Eye (tissue), 1 donor: ENCODE results near the gene VIPR2.
"Not testable (repeated sequence)": the region's sequence is repeated elsewhere in the genome, so short reads cannot be mapped to it uniquely, and the experiment has no call there.

Experiments used
- DNase-seq: peaks from one replicate; pipeline ENCODE4 v3.0.0-alpha.2; 2015

VIPR2 gene

DNA sequence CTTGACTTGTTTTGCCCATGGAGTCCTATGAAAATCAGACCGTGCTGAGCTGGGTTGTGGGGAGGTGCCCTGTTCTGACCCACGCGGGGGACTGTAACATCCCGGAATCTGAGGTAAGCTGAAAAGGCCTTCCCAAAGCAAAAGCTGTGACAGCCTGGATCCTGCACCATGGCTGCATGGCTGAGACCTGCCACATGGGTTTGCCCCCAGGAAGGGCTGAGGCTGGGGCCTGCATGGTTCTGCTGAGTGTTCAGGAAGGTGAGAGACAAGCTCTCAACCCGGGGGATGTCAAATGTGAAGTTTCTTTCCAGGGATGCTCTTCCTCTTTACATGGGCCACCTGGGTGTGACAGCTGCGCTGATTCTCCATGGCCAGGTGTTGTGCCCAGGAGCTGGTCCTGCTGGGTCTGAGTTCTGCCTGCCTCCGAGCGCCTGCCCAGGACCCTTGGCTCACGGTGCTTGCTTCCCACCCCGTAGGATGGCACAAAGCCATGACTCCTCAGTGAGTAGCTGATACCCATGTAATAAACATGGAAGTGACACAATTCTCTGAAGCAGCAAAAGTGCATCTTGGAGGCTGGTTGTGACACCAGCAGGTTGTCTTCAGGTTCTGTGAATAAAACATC is 58.3 kb downstream of the VIPR2 start:
- DNase-seq: no peak

DNA sequence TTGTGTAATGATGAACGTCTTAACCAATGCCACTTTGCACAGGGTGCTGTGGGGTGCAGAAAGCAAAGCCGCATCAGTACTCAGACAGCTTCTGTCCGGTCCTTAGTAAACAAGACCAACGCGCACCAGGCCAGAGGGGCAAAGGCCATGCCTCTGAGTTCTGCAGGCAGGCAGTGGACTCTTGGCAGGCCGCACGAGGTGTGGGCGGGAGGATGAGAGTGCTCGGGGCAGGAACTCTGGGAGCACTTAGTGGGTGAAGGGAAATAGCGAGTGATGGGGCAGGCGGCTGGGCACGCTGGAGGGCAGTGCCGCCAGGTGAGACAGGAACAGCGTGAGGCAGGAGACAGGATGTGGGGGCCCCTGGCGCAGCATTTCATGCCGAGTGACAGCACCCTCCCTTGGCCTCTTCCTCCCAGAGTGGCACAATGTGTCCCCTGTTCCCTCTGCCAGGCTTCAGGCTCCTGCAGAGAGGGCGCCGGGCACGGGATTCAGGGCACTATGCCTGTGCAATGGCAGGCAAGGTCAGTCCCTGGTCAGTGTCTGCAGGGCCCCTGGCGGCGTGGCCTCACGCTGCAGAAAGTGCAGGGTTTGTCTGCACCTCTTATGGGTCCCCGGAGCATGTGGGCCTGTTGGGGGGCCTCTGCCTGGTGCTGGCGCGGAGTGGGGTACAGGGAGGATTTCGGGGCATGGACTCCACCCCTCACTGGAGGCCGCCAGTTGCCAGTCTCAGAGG is 60.4 kb downstream of the VIPR2 start:
- DNase-seq: no peak

DNA sequence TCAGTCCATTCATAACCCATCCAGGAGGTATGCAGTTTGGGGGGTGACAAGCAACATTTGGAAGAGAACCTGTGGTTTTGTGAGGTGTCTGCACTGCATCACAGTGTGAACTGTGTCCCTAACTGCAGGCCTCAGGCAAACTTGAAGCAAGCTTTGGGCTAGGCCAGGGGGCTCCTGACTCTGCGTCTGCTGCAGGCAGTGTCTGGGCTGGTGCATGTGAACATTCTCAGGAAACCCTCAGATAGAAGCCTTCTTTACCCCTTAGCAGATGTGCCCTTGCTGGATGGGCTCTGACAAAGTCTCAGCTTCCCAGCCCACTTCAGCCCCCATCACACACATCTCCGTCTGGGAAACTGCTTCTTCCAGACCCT is 61.0 kb downstream of the VIPR2 start:
- DNase-seq: no peak

DNA sequence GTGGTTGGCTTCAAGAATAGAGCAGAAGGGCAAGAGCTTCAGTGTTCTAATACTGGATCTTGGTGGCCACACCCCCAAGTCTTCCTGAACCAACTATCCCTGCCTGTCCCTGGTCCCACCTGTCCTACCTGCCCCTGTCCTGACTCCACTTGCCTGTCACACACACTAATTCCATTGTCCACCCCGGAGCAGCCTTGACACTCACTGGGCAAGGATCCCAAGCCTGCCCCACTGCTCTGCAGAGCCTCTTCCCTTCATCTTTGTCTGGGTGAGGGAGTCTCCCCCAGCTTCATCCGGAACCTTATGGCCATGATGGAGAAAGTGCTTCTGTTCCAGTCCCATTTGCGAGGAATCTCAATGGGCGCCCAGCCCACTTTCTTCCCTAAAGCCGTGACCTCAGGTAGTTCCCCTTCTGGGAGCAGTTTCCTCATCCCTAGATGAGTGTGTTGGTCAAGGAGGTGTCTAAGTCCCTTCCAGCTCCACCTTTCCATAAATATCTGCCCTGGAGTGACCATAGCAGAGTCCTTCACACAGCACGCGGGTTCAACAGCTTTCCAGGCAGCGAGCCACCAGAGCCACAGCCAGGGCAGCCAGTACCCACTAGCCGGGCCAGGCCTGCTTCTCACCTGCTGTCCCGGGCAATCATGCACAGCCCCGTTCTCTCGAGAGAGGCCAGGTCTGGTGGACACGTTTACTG is 61.5 kb downstream of the VIPR2 start:
- no peak for DNase-seq

DNA sequence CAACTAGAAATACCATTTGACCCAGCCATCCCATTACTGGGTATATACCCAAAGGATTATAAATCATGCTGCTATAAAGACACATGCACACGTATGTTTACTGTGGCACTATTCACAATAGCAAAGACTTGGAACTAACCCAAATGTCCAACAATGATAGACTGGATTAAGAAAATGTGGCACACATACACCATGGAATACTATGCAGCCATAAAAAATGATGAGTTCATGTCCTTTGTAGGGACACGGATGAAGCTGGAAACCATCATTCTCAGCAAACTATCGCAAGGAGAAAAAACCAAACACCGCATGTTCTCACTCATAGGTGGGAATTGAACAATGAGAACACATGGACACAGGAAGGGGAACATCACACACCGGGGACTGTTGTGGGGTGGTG is 62.6 kb downstream of the VIPR2 start:
- DNase-seq: not testable (repeated sequence)

DNA sequence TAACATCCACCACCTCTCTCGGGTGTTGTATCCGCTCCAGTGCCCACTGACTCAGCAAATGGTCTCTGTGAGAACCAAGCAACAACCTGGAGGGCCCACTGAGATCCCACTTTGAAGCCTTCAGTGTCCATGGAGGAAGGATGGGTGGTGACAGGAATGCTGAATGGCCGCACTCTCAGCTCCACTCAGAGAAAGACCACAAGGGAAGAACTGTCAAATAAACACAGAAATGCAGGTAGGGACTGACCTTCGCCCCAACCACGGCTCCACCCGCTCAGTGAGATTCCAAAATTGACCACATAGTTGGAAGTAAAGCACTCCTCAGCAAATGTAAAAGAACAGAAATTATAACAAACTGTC is 65.8 kb downstream of the VIPR2 start:
- no peak for DNase-seq

DNA sequence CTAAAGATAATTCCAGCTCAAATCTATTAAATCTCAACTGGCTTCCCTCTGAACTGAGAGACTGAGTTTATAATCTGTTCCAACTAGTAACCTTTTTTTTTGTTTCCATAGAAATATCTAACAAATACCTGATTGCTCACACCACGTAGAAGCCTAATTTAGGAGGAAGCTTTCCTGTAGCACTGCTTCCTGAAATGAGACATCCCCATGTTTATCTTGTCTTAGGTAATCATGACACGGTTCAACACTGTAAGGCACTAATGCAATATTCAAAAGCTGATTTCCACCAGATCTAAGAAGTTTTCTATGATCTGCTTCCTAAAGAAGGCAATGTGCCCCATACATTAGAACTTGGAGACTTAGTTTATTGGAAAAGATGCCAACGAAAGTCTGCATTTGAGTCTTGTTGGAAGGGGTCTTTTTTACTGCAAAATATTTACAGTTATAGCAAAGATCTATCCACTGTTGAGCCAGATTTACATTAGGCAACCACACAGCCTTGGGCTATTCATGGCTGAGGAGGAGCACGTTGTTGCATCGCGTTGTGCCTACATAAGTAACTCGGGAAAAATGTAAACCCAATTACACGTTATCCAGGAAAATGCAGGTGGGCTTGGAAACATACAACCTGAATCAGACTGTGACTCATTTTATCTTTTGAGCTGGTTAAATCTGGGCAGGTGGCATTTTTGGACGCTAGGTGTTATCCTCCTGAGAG is 66.3 kb downstream of the VIPR2 start:
- DNase-seq: no peak

DNA sequence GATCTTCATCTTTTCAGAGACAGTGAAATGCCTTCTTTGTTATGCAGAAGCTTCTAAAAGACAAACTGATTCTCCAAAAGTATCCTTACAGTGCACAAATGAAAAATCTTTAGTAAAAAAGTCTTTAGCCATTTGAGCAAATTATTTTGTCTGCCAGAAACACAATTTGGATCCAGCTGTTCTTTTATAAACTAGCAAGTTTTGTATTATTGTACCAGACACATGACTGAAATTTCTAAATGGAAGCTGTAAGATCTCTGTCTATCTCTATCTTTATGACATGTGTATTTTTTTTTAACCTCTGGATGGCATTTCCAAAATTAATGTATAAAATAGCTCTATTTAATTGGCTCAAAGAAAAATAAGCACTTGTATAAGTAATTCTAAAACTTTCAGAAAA is 68.3 kb downstream of the VIPR2 start:
- DNase-seq: no peak

DNA sequence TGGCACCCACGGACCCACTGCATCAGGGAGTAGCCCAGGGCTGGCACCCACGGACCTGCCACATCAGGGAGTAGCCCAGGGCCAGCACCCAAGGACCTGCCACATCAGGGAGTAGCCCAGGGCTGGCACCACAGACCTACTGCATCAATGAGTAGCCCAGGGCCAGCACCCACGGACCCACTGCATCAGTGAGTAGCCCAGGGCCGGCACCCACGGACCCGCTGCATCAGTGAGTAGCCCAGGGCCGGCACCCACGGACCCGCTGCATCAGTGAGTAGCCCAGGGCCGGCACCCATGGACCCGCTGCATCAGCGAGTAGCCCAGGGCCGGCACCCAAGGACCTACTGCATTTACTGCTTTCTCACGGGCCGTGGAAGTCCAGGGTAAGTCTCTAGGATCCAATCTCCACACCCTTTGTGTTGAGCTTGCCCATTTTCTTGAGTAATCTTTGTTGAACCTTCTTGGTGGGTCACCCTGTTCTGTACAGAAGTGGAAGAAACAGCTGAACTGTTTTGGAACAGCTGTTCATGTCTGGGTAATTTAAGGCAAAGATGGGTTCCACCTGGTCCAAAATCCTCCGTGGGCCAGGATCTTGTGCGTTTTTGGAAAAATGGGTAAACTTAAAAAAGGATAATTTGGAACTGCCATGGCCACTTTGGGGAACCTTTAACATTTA is 69.0 kb downstream of the VIPR2 start:
- DNase-seq: no peak

DNA sequence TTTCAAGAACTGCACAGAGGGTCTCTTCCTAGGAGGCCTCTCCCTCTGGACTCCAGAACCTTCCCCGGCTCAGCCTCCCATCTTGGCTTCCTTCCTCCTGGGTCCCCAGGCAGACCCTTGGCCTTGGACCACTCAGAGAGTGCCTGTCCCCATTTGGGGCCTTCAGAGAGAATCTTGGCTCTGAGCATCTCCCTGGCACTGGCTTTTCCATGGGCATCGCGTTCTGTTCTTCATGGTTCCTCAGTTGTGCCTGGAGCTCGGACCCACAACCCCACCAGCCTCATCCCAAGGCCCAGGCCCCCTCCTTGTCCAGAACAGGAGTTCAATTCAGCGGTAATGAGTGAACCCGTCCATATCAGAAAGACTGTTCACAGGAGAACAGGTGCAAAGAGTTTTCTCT is 73.4 kb downstream of the VIPR2 start:
- no peak for DNase-seq

DNA sequence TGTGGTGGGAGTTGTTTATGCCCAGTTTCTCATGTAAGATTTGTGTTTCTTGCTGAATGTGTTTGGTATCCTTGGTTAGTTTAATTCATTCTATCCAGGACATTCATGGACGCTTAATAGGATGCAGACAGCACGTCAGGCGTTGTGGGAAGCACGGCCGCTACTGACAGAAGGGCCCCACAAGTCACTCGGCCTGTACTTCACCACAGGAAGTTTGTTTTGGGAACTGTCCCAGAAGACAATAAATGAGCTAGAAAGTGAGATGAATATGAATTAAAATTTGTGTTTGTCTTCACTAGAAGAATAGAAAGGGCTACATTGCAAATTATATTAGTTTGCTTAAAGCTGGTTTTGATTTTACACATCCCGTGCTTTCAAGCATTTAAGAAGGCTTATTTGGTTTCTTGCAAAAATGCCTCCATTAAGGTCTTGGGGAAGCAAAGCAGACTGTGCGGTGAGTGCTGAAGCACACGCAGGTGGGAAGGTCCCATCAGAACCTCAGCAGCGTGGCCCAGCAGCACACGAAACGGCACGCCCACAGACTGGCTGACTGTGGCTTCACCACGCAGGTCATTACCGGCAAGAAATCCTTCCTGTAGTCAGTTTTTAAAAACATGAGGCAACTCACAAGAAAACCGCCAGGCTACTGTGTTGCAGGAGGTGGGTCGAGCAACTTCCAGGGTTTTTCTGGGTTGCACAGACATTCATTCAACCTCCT is 74.1 kb downstream of the VIPR2 start:
- peak; percentile 50 for DNase-seq

DNA sequence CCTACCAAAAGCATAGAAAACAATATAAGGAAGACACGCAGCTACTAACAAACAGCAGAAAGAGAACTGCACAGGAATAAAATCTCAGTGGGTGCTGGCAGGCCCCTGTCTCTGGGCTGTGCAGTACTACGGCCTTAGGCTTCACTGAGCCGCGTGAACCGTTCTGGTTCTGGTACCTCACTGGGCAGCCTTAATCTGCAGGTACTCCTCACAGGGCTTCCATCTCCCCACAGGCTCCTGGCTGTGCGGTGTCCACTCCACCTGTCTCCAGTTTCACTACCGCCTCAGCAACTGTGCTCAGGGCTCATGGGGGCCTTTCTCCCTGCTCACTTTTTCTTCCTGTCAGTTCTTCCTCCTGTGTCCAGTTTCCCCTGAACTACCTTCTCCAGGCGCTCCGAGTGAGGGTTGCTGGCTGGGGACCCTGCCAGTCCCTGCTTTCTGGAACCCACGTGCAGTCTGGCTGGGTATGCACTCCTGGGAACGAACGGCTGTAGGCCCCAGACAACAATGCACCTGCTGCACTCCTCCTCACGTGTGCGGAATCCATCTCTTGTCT is 75.7 kb downstream of the VIPR2 start:
- DNase-seq: no peak

DNA sequence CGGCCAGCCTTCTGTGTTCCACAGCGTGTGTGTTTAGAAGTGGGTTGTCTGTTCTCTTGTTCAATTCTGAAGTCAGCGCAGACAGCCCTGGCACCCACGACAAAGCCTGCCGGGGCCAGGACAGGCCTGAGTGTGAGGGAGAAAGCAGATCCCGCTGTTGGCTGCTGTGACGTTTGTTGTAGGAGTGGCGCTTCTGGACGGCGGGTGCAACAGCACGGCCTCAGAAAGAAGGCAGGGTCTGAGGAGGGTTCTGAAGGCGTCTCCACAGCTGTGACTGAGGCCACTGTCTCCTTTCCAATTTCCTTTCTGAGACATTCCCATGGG is 76.2 kb downstream of the VIPR2 start:
- peak; percentile 47 for DNase-seq

DNA sequence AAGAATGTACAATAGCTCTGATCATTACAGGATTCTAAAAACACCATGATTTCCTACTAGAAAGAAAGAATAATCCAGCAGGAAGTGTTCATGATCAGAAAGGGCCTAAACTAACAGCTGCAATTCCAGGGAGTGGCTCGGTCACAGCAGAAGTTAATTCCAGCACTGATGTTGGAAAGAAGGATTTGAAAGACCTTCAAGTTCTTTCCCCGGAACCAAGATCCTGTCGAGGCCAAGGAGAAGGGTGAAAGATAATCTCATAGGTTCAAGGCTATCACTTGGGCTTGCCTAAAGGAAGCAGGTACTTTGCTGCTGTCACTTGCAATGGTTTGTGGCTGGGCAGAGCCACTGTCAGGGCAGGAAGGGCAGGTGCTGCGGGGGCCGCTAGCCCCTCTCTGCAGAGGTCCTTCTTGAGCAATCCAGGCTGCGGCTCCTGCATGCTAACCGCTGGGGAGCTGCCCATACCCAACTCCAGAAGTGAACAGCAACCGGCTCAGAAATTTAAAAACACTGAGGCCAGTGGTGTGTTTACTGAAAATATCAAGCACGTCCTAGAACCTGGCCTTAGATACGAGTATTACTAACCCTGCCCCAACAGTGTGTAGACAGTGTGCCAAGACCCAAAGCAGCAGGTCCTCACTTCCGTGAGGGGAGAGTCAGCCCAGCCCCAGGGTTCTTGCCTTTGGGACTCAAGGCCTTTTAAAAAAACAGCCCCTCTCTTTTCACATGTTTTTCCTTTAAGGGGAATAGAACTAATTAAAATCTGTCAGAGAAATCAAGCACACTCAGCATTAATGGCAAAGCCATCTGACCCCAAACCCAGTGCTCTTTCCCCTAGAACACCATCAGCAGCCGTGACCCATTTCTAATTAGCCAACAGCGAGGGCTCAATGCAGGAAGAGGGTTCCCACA is 76.8 kb downstream of the VIPR2 start:
- no peak for DNase-seq

DNA sequence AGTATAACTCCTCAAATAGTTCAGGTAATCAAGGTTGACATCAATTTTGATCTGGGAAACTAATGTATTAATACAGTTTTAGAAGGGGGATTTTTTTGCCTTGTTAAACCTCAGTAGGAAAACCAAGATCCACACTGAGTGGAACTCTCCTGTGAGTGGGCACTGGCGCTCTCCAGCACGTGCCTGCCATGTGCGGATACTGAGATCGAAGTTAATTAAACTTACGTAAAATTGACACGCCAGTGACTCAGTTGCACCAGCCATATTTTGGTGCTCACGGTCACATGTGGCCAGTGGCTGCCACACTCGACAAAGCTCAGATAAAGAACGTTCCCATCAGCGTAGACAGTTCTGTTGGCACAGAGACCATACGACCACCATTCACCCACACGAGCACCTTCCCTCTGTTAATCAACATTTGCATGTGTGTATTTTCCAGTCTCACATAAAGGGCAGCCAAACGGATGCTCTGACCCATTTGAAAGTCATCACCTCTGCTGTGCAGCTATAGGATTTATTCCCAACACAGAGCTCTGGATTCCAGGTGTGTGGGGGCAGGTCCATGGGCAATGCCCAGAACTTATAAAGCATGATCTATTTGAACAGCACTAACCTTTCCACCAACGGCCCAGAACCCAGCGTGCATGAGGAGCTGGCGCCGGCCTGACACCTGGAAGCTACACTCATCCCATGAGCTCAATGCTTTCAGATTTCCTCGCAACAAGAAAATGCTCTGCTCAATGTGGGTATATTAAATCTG is 77.7 kb downstream of the VIPR2 start:
- no peak for DNase-seq

DNA sequence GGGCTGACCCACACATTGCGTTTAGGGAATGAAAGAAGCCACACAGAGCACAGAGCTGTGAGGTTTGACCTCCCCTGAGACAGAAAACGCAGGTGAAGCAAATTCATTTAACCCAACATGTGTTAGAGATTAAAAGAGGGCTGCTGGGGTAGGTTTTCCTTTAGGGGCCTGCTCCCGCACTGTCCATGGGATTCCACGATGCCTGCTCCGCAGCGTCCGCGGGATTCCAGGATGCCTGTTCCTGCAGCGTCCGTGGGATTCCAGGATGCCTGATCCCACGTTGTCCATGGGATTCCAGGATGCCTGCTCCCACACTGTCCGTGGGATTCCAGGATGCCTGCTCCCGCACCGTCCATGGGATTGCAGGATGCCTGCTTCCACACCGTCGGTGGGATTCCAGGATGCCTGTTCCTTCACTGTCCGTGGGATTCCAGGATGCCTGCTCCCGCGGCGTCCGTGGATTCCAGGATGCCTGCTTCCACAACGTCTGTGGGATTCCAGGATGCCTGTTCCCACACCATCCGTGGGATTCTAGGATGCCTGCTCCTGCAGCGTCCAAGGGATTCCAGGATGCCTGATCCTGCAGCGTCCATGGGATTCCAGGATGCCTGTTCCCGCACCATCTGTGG is 78.7 kb downstream of the VIPR2 start:
- DNase-seq: no peak

DNA sequence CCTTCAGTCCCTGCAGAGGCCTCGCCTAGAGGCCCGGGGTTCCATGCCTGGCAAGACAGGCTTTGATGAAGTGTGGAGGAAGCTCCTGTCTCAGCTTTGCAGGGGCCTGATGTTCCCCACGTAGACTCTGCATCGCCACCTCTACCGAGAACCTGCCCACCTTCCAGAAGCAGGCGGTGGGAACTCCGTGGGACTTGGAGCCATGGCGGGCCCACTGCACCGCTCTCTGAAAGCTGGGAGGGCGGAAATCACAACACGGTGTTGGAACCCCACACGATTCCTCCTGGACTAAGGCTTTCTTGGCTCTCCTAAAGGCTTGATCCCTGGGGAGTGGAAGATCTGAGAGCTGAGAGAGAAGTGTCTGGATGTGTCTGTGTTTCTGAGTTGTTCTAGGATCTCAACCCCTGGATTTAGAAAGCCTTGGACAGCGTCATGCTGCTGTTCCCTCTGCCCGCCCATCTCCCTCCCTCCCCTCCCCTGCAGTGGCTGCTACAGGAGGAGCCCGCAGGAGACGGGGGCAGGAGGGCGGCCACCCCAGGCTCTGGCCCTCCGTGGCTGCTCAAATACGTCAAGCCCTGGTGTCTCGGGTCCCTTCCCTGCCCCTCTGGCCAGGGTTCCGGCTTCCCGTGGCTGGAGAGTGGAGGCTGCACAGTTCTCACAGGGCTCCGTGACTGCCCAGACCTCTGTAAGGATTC is 79.7 kb downstream of the VIPR2 start:
- DNase-seq: no peak

DNA sequence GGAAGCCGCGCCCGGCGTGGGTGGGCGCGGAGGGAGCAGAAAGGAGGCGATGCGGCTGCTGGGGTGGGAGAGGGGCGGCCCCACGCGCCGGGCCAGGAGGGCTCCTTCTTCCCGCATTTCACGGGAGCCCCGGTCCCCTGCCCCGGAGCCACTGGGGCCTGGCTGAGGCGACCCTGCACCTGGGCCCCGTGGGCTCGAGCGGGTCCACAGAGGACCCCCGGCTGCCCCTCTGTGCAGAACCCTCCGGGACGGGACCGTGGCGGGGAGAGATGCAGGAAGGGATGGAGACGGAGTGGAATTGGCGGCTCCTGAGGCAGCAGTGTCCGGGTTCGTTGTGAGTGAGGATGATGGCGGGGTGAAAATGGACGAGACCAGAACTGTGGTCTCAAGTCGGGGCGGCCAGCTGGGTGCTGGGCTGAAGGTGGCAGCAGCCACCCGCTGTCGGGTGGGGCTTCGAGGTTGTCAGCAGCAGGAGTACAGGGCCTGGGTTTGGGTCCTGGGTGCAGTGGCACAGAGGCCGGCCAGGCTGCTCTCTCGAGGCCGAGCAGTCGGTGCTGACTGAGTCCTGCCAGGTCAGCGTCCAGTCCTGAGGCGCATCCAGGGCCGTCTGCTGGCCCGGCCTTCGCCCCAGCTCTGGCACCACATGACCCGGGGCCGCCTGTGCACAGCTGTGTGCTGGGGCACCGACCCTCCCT is 80.4 kb downstream of the VIPR2 start:
- DNase-seq: no peak
